ENCODE results near the gene TBC1D13. TPM values are rescaled to one million over a fixed set of nuclear protein-coding genes. Genes with fewer than 3 reads are reported as not detected.

TBC1D13 gene
- total and polyA plus RNA-seq, 9 of the 15 experiments (the other 6 are each of a cell fraction or from before 2014, with no cell fraction given) = 2.3 to 28.7 (median 11.4) TPM

DNA sequence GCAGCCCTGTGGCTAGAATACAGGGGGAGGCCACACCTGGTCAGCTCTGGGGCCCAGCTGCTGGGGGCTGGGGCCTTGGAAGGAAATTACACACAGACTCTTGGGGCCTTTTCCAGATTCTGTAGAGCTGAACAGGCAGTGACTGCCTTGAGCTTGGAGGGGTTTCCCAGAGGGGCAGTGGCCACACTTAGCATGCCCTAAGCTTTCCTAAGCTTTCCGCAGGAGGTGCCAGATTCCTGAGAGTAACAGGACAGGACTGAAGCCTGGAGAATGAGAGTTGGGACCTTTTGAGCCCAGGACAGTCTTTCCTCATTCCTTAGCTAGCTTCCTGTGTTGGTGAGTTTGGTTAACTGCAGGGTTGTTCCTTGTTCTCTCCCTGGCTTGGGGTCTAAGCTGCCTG, 1.4 kb downstream of the TBC1D13 start (continued):
- TF ChIP-seq MTA1 (IDR thresholded peaks at IDR 0.05; ENCODE audit: borderline replicate concordance) (no peak), FOS (IDR thresholded peaks at IDR 0.05; ENCODE audit: extremely low read depth, insufficient read length) (no peak), TFE3 (CRISPR knock-in tag; IDR thresholded peaks at IDR 0.05) (no peak), CREBBP (IDR thresholded peaks at IDR 0.05; ENCODE audit: low read depth, low read length) (no peak), BHLHE40 (IDR thresholded peaks at IDR 0.05; ENCODE audit: low read length) (no peak), HEY1 (CRISPR knock-in tag; IDR thresholded peaks at IDR 0.05; ENCODE audit: borderline replicate concordance) (no peak), ZSCAN29 (IDR thresholded peaks at IDR 0.05) (no peak), NR4A1 (CRISPR knock-in tag; IDR thresholded peaks at IDR 0.05) (no peak), NR4A1 (tag; IDR thresholded peaks at IDR 0.05) (no peak), ZBTB49 (CRISPR knock-in tag; IDR thresholded peaks at IDR 0.05; ENCODE audit: borderline replicate concordance) (no peak), PHTF2 (CRISPR knock-in tag; IDR thresholded peaks at IDR 0.05) (no peak)
- TF ChIP-seq, protein P1, sequence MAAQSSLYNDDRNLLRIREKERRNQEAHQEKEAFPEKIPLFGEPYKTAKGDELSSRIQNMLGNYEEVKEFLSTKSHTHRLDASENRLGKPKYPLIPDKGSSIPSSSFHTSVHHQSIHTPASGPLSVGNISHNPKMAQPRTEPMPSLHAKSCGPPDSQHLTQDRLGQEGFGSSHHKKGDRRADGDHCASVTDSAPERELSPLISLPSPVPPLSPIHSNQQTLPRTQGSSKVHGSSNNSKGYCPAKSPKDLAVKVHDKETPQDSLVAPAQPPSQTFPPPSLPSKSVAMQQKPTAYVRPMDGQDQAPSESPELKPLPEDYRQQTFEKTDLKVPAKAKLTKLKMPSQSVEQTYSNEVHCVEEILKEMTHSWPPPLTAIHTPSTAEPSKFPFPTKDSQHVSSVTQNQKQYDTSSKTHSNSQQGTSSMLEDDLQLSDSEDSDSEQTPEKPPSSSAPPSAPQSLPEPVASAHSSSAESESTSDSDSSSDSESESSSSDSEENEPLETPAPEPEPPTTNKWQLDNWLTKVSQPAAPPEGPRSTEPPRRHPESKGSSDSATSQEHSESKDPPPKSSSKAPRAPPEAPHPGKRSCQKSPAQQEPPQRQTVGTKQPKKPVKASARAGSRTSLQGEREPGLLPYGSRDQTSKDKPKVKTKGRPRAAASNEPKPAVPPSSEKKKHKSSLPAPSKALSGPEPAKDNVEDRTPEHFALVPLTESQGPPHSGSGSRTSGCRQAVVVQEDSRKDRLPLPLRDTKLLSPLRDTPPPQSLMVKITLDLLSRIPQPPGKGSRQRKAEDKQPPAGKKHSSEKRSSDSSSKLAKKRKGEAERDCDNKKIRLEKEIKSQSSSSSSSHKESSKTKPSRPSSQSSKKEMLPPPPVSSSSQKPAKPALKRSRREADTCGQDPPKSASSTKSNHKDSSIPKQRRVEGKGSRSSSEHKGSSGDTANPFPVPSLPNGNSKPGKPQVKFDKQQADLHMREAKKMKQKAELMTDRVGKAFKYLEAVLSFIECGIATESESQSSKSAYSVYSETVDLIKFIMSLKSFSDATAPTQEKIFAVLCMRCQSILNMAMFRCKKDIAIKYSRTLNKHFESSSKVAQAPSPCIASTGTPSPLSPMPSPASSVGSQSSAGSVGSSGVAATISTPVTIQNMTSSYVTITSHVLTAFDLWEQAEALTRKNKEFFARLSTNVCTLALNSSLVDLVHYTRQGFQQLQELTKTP (IDR thresholded peaks at IDR 0.05; ENCODE audit: low read depth in 1 of 2, partially characterized antibody in 2 of 2) = no peak
- TF ChIP-seq, protein P2, sequence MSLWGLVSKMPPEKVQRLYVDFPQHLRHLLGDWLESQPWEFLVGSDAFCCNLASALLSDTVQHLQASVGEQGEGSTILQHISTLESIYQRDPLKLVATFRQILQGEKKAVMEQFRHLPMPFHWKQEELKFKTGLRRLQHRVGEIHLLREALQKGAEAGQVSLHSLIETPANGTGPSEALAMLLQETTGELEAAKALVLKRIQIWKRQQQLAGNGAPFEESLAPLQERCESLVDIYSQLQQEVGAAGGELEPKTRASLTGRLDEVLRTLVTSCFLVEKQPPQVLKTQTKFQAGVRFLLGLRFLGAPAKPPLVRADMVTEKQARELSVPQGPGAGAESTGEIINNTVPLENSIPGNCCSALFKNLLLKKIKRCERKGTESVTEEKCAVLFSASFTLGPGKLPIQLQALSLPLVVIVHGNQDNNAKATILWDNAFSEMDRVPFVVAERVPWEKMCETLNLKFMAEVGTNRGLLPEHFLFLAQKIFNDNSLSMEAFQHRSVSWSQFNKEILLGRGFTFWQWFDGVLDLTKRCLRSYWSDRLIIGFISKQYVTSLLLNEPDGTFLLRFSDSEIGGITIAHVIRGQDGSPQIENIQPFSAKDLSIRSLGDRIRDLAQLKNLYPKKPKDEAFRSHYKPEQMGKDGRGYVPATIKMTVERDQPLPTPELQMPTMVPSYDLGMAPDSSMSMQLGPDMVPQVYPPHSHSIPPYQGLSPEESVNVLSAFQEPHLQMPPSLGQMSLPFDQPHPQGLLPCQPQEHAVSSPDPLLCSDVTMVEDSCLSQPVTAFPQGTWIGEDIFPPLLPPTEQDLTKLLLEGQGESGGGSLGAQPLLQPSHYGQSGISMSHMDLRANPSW (CRISPR knock-in tag; IDR thresholded peaks at IDR 0.05) = no peak
